Stimulated activated CD4-positive, alpha-beta T cell treated with anti-CD3 and anti-CD28 coated beads, Interleukin-4, amount 100 ng/mL, for 48 hours (primary cell): ENCODE data around the gene BFSP2.
"Not testable (repeated sequence)": the region's sequence is repeated elsewhere in the genome, so short reads cannot be mapped to it uniquely, and the experiment has no call there.

Source experiments
- DNase-seq, 2 donors: peaks; one replicate each; pipeline ENCODE4 v3.0.0-alpha.2; 2020; ENCODE audit warnings: low read depth in 2 of 2

BFSP2 gene

GRCh38 chr3:133520286-133520685 lies 120.4 kb downstream of the BFSP2 start:
- no peak for DNase-seq

DNA sequence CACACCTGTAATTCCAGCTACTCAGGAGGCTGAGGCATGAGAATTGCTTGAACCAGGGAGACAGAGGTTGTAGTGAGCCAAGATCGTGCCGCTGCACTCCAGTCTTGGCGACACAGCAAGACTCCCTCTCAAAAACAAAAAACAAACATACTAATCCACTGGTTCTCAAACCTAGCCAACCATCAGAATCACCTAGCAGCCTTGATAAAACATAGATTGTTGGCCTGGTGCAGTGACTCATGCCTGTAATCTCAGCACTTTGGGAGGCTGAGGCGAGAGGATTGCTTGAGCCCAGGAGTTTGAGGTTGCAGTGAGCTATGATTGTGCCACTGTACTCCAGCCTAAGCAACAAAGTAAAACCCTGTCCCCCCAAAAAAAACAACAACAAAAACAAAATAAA lies 121.1 kb downstream of the BFSP2 start:
- DNase-seq, result not testable (repeated sequence)

DNA sequence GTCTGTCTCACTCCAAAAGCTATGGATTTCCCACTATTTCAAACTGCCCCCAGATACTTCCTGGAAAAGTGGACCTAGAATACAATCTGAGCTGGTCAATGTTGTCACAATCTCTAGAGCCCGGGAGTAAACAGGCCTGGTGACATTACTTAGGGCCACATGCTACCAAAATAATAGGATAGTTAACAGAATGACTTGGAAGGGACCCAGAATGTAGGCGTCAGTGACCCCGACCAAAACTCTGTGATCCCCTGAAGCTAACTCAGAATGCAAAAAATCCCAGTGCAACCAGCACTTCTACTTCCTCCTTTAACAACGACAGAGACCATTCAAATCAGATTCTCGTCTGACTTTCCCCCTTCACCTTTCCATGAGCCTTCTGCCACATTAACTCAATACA lies 122.1 kb downstream of the BFSP2 start:
- DNase-seq, result no peak

GRCh38 chr3:133523758-133524157 lies 123.9 kb downstream of the BFSP2 start:
- DNase-seq, result not testable (repeated sequence)
